CD14-positive monocyte (primary cell): Measurements from ENCODE around the gene GRIN1. TPM values are rescaled to one million over a fixed set of nuclear protein-coding genes. Genes with fewer than 3 reads are reported as not detected.

ENCODE experiments used
- DNase-seq, 3 donors: peaks; one replicate each; pipeline ENCODE4 v3.0.0-alpha.2; 2011 to 2022
- H2AFZ ChIP-seq: 2 replicates; pipeline ENCODE4 v1.6.0; 2012; ENCODE audit warnings: mild to moderate bottlenecking, low read depth, low read length, inconsistent platforms; ENCODE audit not compliant: insufficient read depth, poor library complexity, severe bottlenecking
- H3K27ac ChIP-seq, 2 donors: 1 replicate in 1 of 2; 2 replicates in 1 of 2; pipeline ENCODE4 v1.5.1; 2012 to 2013; ENCODE audit warnings: low read length in 2 of 2, control low read depth in 1 of 2, inconsistent platforms in 1 of 2, low read depth in 1 of 2, mild to moderate bottlenecking in 1 of 2
- H3K27me3 ChIP-seq, 2 donors: one replicate each; pipeline versions ENCODE4 v1.6.0 to v1.6.1; 2011 to 2013; ENCODE audit warnings: low read length in 2 of 2; ENCODE audit not compliant: control insufficient read depth in 2 of 2, insufficient read depth in 2 of 2
- H3K36me3 ChIP-seq, 2 donors: replicated peaks in 1 of 2; 1 replicate in 1 of 2; 2 replicates in 1 of 2; pipeline versions ENCODE4 v1.5.1 to v1.6.1; 2012 to 2013; ENCODE audit warnings: low read length in 2 of 2, control low read depth in 1 of 2, inconsistent platforms in 1 of 2, mild to moderate bottlenecking in 1 of 2; ENCODE audit not compliant: insufficient read depth in 2 of 2, control insufficient read depth in 1 of 2
- H3K4me1 ChIP-seq, 2 donors: 1 replicate in 1 of 2; 2 replicates in 1 of 2; pipeline versions ENCODE4 v1.5.1 to v1.6.1; 2012 to 2013; ENCODE audit warnings: low read length in 2 of 2, control low read depth in 1 of 2, inconsistent platforms in 1 of 2, mild to moderate bottlenecking in 1 of 2, moderate library complexity in 1 of 2; ENCODE audit not compliant: insufficient read depth in 2 of 2, control insufficient read depth in 1 of 2
- H3K4me2 ChIP-seq: replicated peaks from 2 replicates; pipeline ENCODE3; 2012; ENCODE audit warnings: low read length, moderate library complexity, mild to moderate bottlenecking; ENCODE audit not compliant: poor library complexity, severe bottlenecking; ENCODE audit errors: extremely low read depth
- H3K4me3 ChIP-seq, 3 experiments: fragments of 200-600 bp in 1 of 3; sonication (generic) in 1 of 3; replicated peaks in 1 of 3; 1 replicate in 2 of 3; 2 replicates in 1 of 3; pipeline ENCODE4 v1.5.1; 2011 to 2013; ENCODE audit warnings: low read length in 3 of 3, mild to moderate bottlenecking in 3 of 3, control low read depth in 2 of 3, low read depth in 2 of 3, inconsistent platforms in 1 of 3, moderate library complexity in 1 of 3
- H3K79me2 ChIP-seq: 2 replicates; pipeline ENCODE4 v1.6.0; 2012; ENCODE audit warnings: mild to moderate bottlenecking, control low read depth, inconsistent platforms, low read length, moderate library complexity; ENCODE audit not compliant: insufficient read depth
- H3K9ac ChIP-seq: 2 replicates; pipeline ENCODE4 v1.6.0; 2017; ENCODE audit warnings: low read length, mild to moderate bottlenecking; ENCODE audit not compliant: insufficient read depth, poor library complexity, severe bottlenecking
- H3K9me3 ChIP-seq, 2 donors: replicated peaks in 1 of 2; 1 replicate in 1 of 2; 2 replicates in 1 of 2; pipeline versions ENCODE4 v1.5.1 to v1.6.1; 2012 to 2013; ENCODE audit warnings: low read length in 2 of 2, control low read depth in 1 of 2; ENCODE audit not compliant: control insufficient read depth in 1 of 2, insufficient read depth in 1 of 2
- H4K20me1 ChIP-seq: 2 replicates; pipeline ENCODE4 v1.6.0; 2012; ENCODE audit warnings: mild to moderate bottlenecking, low read length, control low read depth, moderate library complexity; ENCODE audit not compliant: insufficient read depth
- H3K27ac Mint-ChIP-seq, 7 donors: one replicate each; pipeline ENCODE4 v1.8.0; 2020; ENCODE audit warnings: mild to moderate bottlenecking in 7 of 7, mixed read lengths in 7 of 7, moderate library complexity in 6 of 7, inconsistent platforms in 2 of 7
- H3K27me3 Mint-ChIP-seq, 3 donors: one replicate each; pipeline ENCODE4 v1.8.0; 2021 to 2022; ENCODE audit warnings: low read depth in 3 of 3, mild to moderate bottlenecking in 3 of 3, mixed read lengths in 3 of 3, moderate library complexity in 3 of 3, inconsistent platforms in 1 of 3
- H3K36me3 Mint-ChIP-seq, 2 donors: one replicate each; pipeline ENCODE4 v1.8.0; 2020; ENCODE audit warnings: mixed read lengths in 2 of 2, inconsistent platforms in 1 of 2, mild to moderate bottlenecking in 1 of 2
- H3K4me1 Mint-ChIP-seq: one replicate; pipeline ENCODE4 v1.8.0; 2020; ENCODE audit warnings: mild to moderate bottlenecking, mixed read lengths
- H3K4me3 Mint-ChIP-seq, 2 donors: one replicate each; pipeline ENCODE4 v1.8.0; 2020; ENCODE audit warnings: mild to moderate bottlenecking in 2 of 2, mixed read lengths in 2 of 2, moderate library complexity in 1 of 2
- H3K9me3 Mint-ChIP-seq, 7 donors: one replicate each; pipeline ENCODE4 v1.8.0; 2020 to 2022; ENCODE audit warnings: mixed read lengths in 7 of 7, mild to moderate bottlenecking in 6 of 7, moderate library complexity in 6 of 7, inconsistent platforms in 2 of 7
- CTCF ChIP-seq: fragments of 200-600 bp; IDR thresholded peaks from one replicate; pipeline ENCODE4 v1.8.0; 2022; ENCODE audit warnings: antibody characterized with exemption, mild to moderate bottlenecking
- WGBS: methylation state at CpG from one replicate; pipeline ENCODE4 v1.1.5; 2013; ENCODE audit warnings: missing lambda C conversion rate; ENCODE audit not compliant: insufficient coverage; 5-methylcytosine and 5-hydroxymethylcytosine counted together
- intact Hi-C, 2 donors: fragments of 100-400 bp; cut with micrococcal nuclease; formaldehyde crosslinking; loops; one replicate each; pipeline versions ENCODE4 v1.15.0 to v1.15.1; 2023
- polyA plus RNA-seq, 3 donors: library from polyadenylated mRNA; depleted of rRNA in 1 of 3; unstranded in 2 of 3; stranded (reverse) in 1 of 3; fragments of 300-500 nt in 2 of 3; fragments of >200 nt in 1 of 3; fragmentation: Illumina TruSeq in 2 of 3; gene quantifications; 1 replicate in 2 of 3; 2 replicates in 1 of 3; pipeline ENCODE4 v1.2.3, GENCODE V29; 2012 to 2021

Gene GRIN1
- polyA plus RNA-seq, 3 donors: not detected

- H3K4me1 ChIP-seq: peaks cover 15 to 17% of the 10 kb centered on the region in 2 donors
- DNase-seq: peak; percentile 60 to 73 (median 69)
- H3K27ac ChIP-seq: no peak within 1 kb of the TSS
- 2% methylated on average over 70 of the region's 70 CpGs for WGBS
- peaks cover 0 to 3% (median 0%) of the 10 kb centered on the region in 7 donors for H3K9me3 Mint-ChIP-seq
- H3K36me3 Mint-ChIP-seq: peaks cover 8 to 26% of the 10 kb centered on the region in 2 donors
- peak within 1 kb of the TSS; percentile 63 for H3K9ac ChIP-seq
- peak within 1 kb of the TSS in 1 of 7 donors; percentile 68 for H3K27ac Mint-ChIP-seq
- H3K79me2 ChIP-seq: no peaks in the 10 kb centered on the region
- H3K9me3 ChIP-seq: no peaks in the 10 kb centered on the region
- TF ChIP-seq CTCF: no peak
- peaks cover 0 to 3% of the 10 kb centered on the region in 2 donors for H3K27me3 ChIP-seq
- peaks cover 14% of the 10 kb centered on the region for H4K20me1 ChIP-seq
- intact Hi-C loops: loop anchor here in 1 of 2 donors (5.0 kb wide), 2 partner anchors 67 to 112 kb away; partner anchors contain the start of genes CYSRT1 and RNF224
- H3K4me3 Mint-ChIP-seq: peak within 1 kb of the TSS; percentile 60
- H3K27me3 Mint-ChIP-seq: peaks cover 3 to 7% (median 6%) of the 10 kb centered on the region in 3 donors
- peaks cover 28 to 32% of the 10 kb centered on the region in 2 donors for H3K36me3 ChIP-seq
- peak within 1 kb of the TSS; percentile 93 for H2AFZ ChIP-seq
- peak within 1 kb of the TSS; percentile 30 to 70 (median 34) for H3K4me3 ChIP-seq
- peak within 1 kb of the TSS; percentile 85 for H3K4me2 ChIP-seq
- H3K4me1 Mint-ChIP-seq: peaks cover 12% of the 10 kb centered on the region
Measured at GRCh38 chr9:137114613-137115393, 24.2 kb upstream of the GRIN1 start, which contains the start of gene DPP7. TSS of gene DPP7 (minus strand) at chr9:137114733. CDS start at chr9:137114713, 20 bp downstream.

- no peak overlapping the region for H3K9ac ChIP-seq
- H3K4me1 ChIP-seq: peaks cover 15 to 17% of the 10 kb centered on the region in 2 donors
- peaks cover 21 to 25% of the 10 kb centered on the region in 2 donors for H3K36me3 ChIP-seq
- no peaks in the 10 kb centered on the region for H3K79me2 ChIP-seq
- Mint-ChIP-seq H3K4me1 (peaks cover 12% of the 10 kb centered on the region), H3K4me3 (no peak overlapping the region), H3K36me3 (peaks cover 8 to 19% of the 10 kb centered on the region in 2 donors), H3K27ac (no peak overlapping the region), H3K27me3 (peaks cover 3 to 9% (median 6%) of the 10 kb centered on the region in 3 donors), H3K9me3 (peaks cover 0 to 3% (median 0%) of the 10 kb centered on the region in 7 donors)
- peak overlapping the region; percentile 93 for H2AFZ ChIP-seq
- no peak for TF ChIP-seq CTCF
- H4K20me1 ChIP-seq: peaks cover 14% of the 10 kb centered on the region
- no peak for DNase-seq
- no peaks in the 10 kb centered on the region for H3K9me3 ChIP-seq
- H3K27ac ChIP-seq: no peak overlapping the region
- peak overlapping the region; percentile 85 for H3K4me2 ChIP-seq
- peak overlapping the region in 1 of 3 experiments; percentile 70 for H3K4me3 ChIP-seq
- H3K27me3 ChIP-seq: peaks cover 0 to 3% of the 10 kb centered on the region in 2 donors
- WGBS: 85% methylated on average over 15 of the region's 21 CpGs
- intact Hi-C loops: loop anchor here in 1 of 2 donors (5.0 kb wide), 2 partner anchors 67 to 112 kb away; partner anchors contain the start of genes CYSRT1 and RNF224
Measured at GRCh38 chr9:137115394-137116026, 23.4 kb upstream of the GRIN1 start.
